Adipocyte (in vitro differentiated cells): ENCODE data around the gene TNNT1.
"Not testable (repeated sequence)": the region's sequence is repeated elsewhere in the genome, so short reads cannot be mapped to it uniquely, and the experiment has no call there.

Source experiments
- DNase-seq: peaks from one replicate; pipeline ENCODE4 v3.0.0-alpha.2; 2015; ENCODE audit warnings: low read depth
- H3K27me3 ChIP-seq: replicated peaks from 2 replicates; pipeline ENCODE4 v1.7.0; 2013; ENCODE audit warnings: mild to moderate bottlenecking, low read length, moderate library complexity; ENCODE audit not compliant: control insufficient read depth, insufficient read depth
- H3K36me3 ChIP-seq: 2 replicates; pipeline ENCODE4 v1.7.0; 2013; ENCODE audit warnings: low read length, mild to moderate bottlenecking, moderate library complexity; ENCODE audit not compliant: control insufficient read depth, insufficient read depth, severe bottlenecking
- H3K4me1 ChIP-seq: 2 replicates; pipeline ENCODE4 v1.7.0; 2013; ENCODE audit warnings: mild to moderate bottlenecking, low read length, moderate library complexity; ENCODE audit not compliant: control insufficient read depth, insufficient read depth
- H3K4me3 ChIP-seq: 2 replicates; pipeline ENCODE4 v1.7.0; 2013; ENCODE audit warnings: mild to moderate bottlenecking, low read length, moderate library complexity
- H3K9ac ChIP-seq: 2 replicates; pipeline ENCODE4 v1.7.0; 2013; ENCODE audit warnings: mild to moderate bottlenecking, low read length, moderate library complexity
- H3K9me3 ChIP-seq: 2 replicates; pipeline ENCODE4 v1.7.0; 2013; ENCODE audit warnings: mild to moderate bottlenecking, low read length, moderate library complexity; ENCODE audit not compliant: control insufficient read depth

The TNNT1 gene

DNA sequence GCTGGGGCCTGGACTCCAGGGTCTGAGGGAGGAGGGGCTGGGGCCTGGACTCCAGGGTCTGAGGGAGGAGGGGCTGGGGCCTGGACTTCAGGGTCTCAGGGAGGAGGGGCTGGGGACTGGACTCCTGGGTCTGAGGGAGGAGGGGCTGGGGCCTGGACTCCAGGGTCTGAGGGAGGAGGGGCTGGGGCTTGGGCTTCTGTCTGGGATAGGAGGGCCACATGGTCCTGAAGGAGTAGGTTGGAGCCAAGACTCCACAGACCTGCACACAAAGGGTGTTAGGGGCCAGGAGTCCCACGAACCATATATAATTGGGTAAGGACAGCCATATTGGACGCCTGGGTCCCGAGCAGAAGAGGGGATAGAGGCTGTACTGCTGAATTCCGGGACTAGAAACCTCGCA, 6.8 kb upstream of the TNNT1 start:
- not testable (repeated sequence) for H3K9me3 ChIP-seq, H3K4me1 ChIP-seq, DNase-seq, H3K9ac ChIP-seq, H3K36me3 ChIP-seq, H3K4me3 ChIP-seq
- H3K27me3 ChIP-seq: peaks cover 13% of the 10 kb centered on the region

- DNase-seq: no peak
Measured at GRCh38 chr19:55153652-55154264, 4.8 kb upstream of the TNNT1 start.

DNA sequence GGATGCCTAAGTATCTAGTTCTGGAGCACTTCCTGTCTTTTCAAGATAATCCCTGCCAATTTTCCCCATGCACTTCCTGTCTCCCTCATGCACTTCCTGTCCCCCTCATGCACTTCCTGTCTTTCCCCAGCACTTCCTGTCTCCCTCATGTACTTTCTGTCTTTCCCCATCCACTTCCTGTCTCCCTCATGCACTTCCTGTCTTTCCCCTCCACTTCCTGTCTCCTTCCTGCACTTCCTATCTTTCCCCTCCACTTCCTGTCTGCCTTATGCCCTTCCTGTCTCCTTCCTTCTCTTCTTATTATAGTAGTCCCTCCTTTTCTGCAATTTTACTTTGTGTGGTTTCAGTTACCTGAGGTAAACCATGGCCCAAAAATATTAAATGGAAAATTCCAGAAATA, 3.0 kb upstream of the TNNT1 start:
- Histone ChIP-seq H3K9ac (no peak overlapping the region), H3K36me3 (no peaks in the 10 kb centered on the region)

More at GRCh38 chr19:55153652-55154264, 4.8 kb upstream of the TNNT1 start:
- no peak overlapping the region for H3K9ac ChIP-seq
- peaks cover 4% of the 10 kb centered on the region for H3K9me3 ChIP-seq
- H3K4me3 ChIP-seq: no peak overlapping the region
- H3K4me1 ChIP-seq: no peaks in the 10 kb centered on the region
- H3K36me3 ChIP-seq: no peaks in the 10 kb centered on the region
- H3K27me3 ChIP-seq: peaks cover 24% of the 10 kb centered on the region

GRCh38 chr19:55147545-55148251, 1.3 kb downstream of the TNNT1 start:
- Histone ChIP-seq H3K4me1 (no peaks in the 10 kb centered on the region), H3K9me3 (peaks cover 4% of the 10 kb centered on the region), H3K27me3 (peaks cover 47% of the 10 kb centered on the region), H3K4me3 (no peak overlapping the region), H3K9ac (no peak overlapping the region), H3K36me3 (no peaks in the 10 kb centered on the region)
- DNase-seq: no peak

More for the DNA sequence above, 3.0 kb upstream of the TNNT1 start:
- H3K4me1 ChIP-seq: no peaks in the 10 kb centered on the region
- peaks cover 29% of the 10 kb centered on the region for H3K27me3 ChIP-seq
- H3K9me3 ChIP-seq: peaks cover 4% of the 10 kb centered on the region
- no peak for DNase-seq
- no peak overlapping the region for H3K4me3 ChIP-seq

DNA sequence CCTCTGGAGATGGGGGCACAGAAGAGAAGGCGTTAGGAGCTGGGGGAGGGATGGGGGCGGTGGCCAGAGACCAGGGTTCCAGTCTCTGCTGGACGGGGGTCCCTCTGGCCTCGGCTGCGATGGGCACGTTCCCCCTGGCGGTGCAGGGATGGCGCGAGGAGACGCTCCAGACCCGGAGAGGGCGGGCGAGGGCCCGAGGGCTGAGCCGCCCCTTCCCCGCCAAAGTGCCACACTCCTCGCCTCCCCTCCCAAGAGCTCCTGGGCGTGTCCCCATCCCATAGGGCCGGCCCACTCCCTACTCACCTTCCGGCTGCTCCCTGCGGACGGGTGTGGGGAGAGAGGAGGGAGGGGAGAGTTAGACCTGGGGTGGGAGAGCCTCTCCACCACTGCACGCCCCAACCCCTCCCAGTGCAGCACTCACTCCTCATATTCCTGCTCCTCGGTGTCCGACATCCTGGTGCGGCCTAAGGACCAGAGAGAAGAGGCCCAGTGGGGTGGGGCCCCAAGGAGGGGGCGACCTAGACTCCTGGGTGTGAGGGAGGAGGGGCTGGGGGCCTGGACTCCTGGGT, 2.2 kb downstream of the TNNT1 start:
- no peak overlapping the region for H3K9ac ChIP-seq
- H3K4me1 ChIP-seq: no peaks in the 10 kb centered on the region
- H3K4me3 ChIP-seq: no peak overlapping the region
- DNase-seq: no peak
- H3K36me3 ChIP-seq: no peaks in the 10 kb centered on the region
- H3K27me3 ChIP-seq: peaks cover 49% of the 10 kb centered on the region
- peaks cover 1% of the 10 kb centered on the region for H3K9me3 ChIP-seq

- H3K9me3 ChIP-seq: no peaks in the 10 kb centered on the region
- H3K4me1 ChIP-seq: no peaks in the 10 kb centered on the region
- peak; percentile 14 for DNase-seq
- no peak overlapping the region for H3K9ac ChIP-seq
- no peak overlapping the region for H3K4me3 ChIP-seq
- no peaks in the 10 kb centered on the region for H3K36me3 ChIP-seq
- H3K27me3 ChIP-seq: peaks cover 51% of the 10 kb centered on the region
Measured at GRCh38 chr19:55146078-55146704, 2.8 kb downstream of the TNNT1 start.

DNA sequence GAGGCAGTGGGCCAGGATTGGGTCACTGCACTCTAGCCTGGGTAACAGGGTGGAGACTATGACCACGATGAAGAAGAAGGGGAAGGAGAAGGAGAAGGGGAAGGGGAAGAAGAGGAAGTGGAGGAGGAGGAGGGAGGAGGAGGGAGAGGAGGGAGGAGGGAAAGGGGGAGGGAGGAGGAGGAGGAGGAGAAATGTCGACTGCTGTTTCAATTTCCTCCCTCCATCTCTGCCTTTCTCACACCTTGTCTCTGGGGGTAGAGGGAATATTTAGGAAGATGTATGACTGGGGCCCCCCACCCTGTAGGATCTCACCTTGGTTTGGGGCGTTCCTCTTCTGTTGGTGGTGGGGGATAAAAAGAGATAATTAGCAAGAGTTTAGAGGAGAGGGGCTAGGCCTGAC, 3.8 kb downstream of the TNNT1 start:
- Histone ChIP-seq H3K4me1 (no peaks in the 10 kb centered on the region), H3K4me3 (no peak overlapping the region), H3K36me3 (no peaks in the 10 kb centered on the region), H3K9me3 (no peaks in the 10 kb centered on the region), H3K9ac (no peak overlapping the region), H3K27me3 (peaks cover 51% of the 10 kb centered on the region)
- DNase-seq: no peak

- Histone ChIP-seq H3K4me3 (no peak overlapping the region), H3K9me3 (no peaks in the 10 kb centered on the region), H3K36me3 (no peaks in the 10 kb centered on the region), H3K4me1 (no peaks in the 10 kb centered on the region), H3K27me3 (peaks cover 45% of the 10 kb centered on the region), H3K9ac (no peak overlapping the region)
- DNase-seq: no peak
Measured at GRCh38 chr19:55141696-55142095, 7.3 kb downstream of the TNNT1 start.

DNA sequence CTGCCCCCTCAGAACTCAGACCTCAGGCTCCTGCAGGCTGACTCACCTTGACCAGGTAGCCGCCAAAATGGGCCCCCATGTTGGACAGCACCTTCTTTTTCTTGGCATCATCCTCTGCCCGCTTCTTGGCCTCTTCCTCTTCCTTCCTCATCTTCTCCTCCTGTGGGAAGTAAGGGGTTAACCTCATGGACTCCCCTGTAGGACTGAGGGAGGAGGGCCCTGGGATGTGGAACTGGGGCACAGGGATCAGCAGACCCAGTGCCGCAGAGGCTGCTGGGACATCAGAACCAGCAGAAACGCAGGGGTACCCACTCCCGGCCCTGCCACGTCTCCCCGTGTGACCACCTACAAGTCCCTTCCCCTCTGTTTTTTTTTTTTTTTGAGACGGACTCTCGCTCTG, 11.1 kb downstream of the TNNT1 start:
- peaks cover 47% of the 10 kb centered on the region for H3K27me3 ChIP-seq

DNA sequence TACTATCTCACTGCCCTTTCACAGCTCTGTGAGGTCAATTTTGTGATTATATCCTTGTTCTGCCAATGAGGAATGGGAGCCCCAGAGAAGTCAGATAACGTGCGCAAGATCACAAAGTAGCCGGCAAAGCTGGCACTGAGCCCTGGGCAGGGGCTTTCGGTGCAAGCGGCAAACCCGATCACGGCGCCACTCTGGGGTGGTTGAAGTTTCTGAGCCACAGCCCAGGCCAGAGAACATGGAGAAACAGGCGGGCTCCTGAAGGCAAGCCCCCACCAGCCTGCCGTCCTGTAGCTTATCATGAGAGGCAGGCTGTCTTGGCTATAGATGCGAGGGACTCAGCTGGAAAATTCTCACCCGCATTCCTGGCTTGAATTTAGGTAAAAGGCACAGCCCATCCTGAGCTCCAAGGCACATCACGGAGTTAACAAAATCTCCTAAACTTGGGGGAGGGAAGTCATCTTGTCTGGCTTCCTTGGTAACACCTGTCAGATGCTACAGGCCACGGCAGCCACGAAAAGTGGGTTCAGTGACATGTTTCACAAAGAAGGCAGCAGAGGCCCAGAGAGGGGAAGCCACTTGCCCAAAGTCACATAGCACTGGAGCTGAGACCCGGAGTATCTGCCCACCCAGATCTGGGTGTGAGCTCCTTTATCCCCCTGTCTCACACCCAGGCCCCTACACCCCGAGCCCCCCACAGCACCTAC, 12.5 kb downstream of the TNNT1 start:
- no peak overlapping the region for H3K4me3 ChIP-seq
- H3K4me1 ChIP-seq: no peaks in the 10 kb centered on the region
- no peak overlapping the region for H3K9ac ChIP-seq
- no peaks in the 10 kb centered on the region for H3K9me3 ChIP-seq
- DNase-seq: no peak
- H3K27me3 ChIP-seq: peaks cover 43% of the 10 kb centered on the region
- H3K36me3 ChIP-seq: no peaks in the 10 kb centered on the region

More for the DNA sequence above, 11.1 kb downstream of the TNNT1 start:
- H3K36me3 ChIP-seq: no peaks in the 10 kb centered on the region
- H3K4me3 ChIP-seq: no peak overlapping the region
- no peaks in the 10 kb centered on the region for H3K4me1 ChIP-seq
- no peak for DNase-seq
- no peak overlapping the region for H3K9ac ChIP-seq
- H3K9me3 ChIP-seq: no peaks in the 10 kb centered on the region

DNA sequence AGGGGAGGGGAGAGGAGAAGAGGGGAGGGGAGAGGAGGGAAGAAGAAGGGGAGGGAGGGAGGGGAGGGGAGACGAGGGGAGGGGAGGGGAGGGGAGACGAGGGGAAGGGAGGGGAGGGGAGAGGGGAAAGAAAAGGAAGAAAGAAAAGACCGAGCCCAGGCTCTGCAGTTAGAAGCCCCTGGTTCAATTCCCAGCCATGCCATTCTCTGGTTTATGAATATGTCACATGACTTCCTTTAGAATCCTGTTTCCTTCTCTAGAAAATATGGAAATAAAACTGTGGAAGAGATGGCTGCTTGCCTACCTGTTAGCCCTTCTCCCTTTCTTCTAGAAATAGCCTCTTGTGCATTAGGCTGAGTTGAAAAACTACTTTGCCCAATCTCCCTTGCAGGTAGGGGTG, 14.3 kb downstream of the TNNT1 start:
- H3K4me3 ChIP-seq: no peak overlapping the region
- DNase-seq: no peak
- H3K4me1 ChIP-seq: no peaks in the 10 kb centered on the region
- H3K36me3 ChIP-seq: no peaks in the 10 kb centered on the region
- peaks cover 39% of the 10 kb centered on the region for H3K27me3 ChIP-seq
- no peaks in the 10 kb centered on the region for H3K9me3 ChIP-seq
- no peak overlapping the region for H3K9ac ChIP-seq
